H1 (cell line): Measurements from ENCODE around the gene TCEA2. TPM values are rescaled to one million over a fixed set of nuclear protein-coding genes. Genes with fewer than 3 reads are reported as not detected.

ENCODE experiments used
- CTCF ChIA-PET: fragments of 300-600 bp; sonication (Branson Sonifier 250); formaldehyde crosslinking; loops from one replicate; lab custom pipeline; 2021; ENCODE audit not compliant: partially characterized antibody; lab: Charles Lee
- POLR2A ChIA-PET: fragments of 300-600 bp; sonication (Branson Sonifier 250); formaldehyde crosslinking; loops from one replicate; lab custom pipeline; 2021; ENCODE audit warnings: inconsistent platforms; ENCODE audit not compliant: partially characterized antibody; lab: Charles Lee
- DNase-seq, 2 experiments: peaks; one replicate each; pipeline versions ENCODE4 v3.0.0 to v3.0.0-alpha.2; 2010 to 2022; ENCODE audit warnings: low spot score in 2 of 2, low read depth in 1 of 2, mixed read lengths in 1 of 2
- FAIRE-seq: peaks from 2 replicates; lab custom pipeline; 2011; peaks lifted over from hg19 to GRCh38; lab: Jason Lieb, UNC
- H2AFZ ChIP-seq: 2 replicates; pipeline ENCODE4 v1.8.1; 2012; ENCODE audit warnings: low read length, inconsistent platforms
- H2AK5ac ChIP-seq: 2 replicates; pipeline ENCODE4 v1.6.1; 2013; ENCODE audit warnings: low read depth, low read length
- H2BK120ac ChIP-seq: replicated peaks from 2 replicates; pipeline ENCODE3; 2013; ENCODE audit warnings: low read depth, low read length, inconsistent platforms
- H2BK12ac ChIP-seq: 2 replicates; pipeline ENCODE4 v1.6.1; 2013; ENCODE audit warnings: low read depth, low read length
- H2BK15ac ChIP-seq: 2 replicates; pipeline ENCODE4 v1.6.1; 2013; ENCODE audit warnings: low read length
- H2BK20ac ChIP-seq: 2 replicates; pipeline ENCODE4 v1.6.1; 2013; ENCODE audit warnings: low read length
- H2BK5ac ChIP-seq: 2 replicates; pipeline ENCODE4 v1.6.1; 2013; ENCODE audit warnings: low read depth, low read length
- H3K14ac ChIP-seq: 2 replicates; pipeline ENCODE4 v1.6.1; 2013; ENCODE audit warnings: inconsistent platforms; ENCODE audit not compliant: insufficient read length
- H3K18ac ChIP-seq: 2 replicates; pipeline ENCODE4 v1.6.1; 2013; ENCODE audit warnings: low read length; ENCODE audit errors: extremely low read depth
- H3K23ac ChIP-seq: 2 replicates; pipeline ENCODE4 v1.6.1; 2013; ENCODE audit warnings: inconsistent platforms; ENCODE audit not compliant: insufficient read length
- H3K23me2 ChIP-seq: 2 replicates; pipeline ENCODE4 v1.6.1; 2013; ENCODE audit warnings: low read depth, low read length
- H3K27ac ChIP-seq: 2 replicates; pipeline ENCODE4 v1.6.1; 2011; ENCODE audit warnings: low read depth, low read length, inconsistent platforms
- H3K27me3 ChIP-seq, 4 experiments: replicated peaks in 1 of 4; 1 replicate in 1 of 4; 2 replicates in 3 of 4; pipeline versions ENCODE4 v1.6.1 to v1.8.1; 2011 to 2013; ENCODE audit warnings: low read length in 3 of 4, mild to moderate bottlenecking in 3 of 4, inconsistent platforms in 2 of 4, mixed read lengths in 2 of 4, moderate library complexity in 1 of 4; ENCODE audit not compliant: control insufficient read depth in 3 of 4, insufficient read depth in 3 of 4; ENCODE audit errors: extremely low read depth in 1 of 4
- H3K36me3 ChIP-seq, 4 experiments: 2 replicates each; pipeline versions ENCODE4 v1.6.1 to v1.8.1; 2011 to 2013; ENCODE audit warnings: mild to moderate bottlenecking in 4 of 4, low read length in 3 of 4, moderate library complexity in 2 of 4, control low read depth in 1 of 4, inconsistent platforms in 1 of 4; ENCODE audit not compliant: insufficient read depth in 4 of 4, control insufficient read depth in 2 of 4
- H3K4ac ChIP-seq: replicated peaks from 2 replicates; pipeline ENCODE3; 2013; ENCODE audit warnings: low read length, low read depth, mixed read lengths, inconsistent platforms; ENCODE audit not compliant: insufficient read length
- H3K4me1 ChIP-seq, 4 experiments: replicated peaks in 1 of 4; 1 replicate in 1 of 4; 2 replicates in 3 of 4; pipeline versions ENCODE4 v1.6.1 to v1.8.1; 2011 to 2013; ENCODE audit warnings: low read length in 3 of 4, inconsistent platforms in 2 of 4, mixed read lengths in 1 of 4; ENCODE audit not compliant: insufficient read depth in 4 of 4, control insufficient read depth in 3 of 4
- H3K4me2 ChIP-seq, 2 experiments: 2 replicates each; pipeline versions ENCODE4 v1.6.1 to v1.8.1; 2011 to 2013; ENCODE audit warnings: low read depth in 2 of 2, low read length in 2 of 2, control low read depth in 1 of 2, inconsistent platforms in 1 of 2, mild to moderate bottlenecking in 1 of 2; ENCODE audit not compliant: insufficient read depth in 1 of 2
- H3K4me3 ChIP-seq, 4 experiments: fragments of 200-600, 300-600 bp in 1 of 4; sonication (generic), shearing (Covaris generic), sonication (Bioruptor Twin) in 1 of 4; 2 replicates each; pipeline versions ENCODE4 v1.5.1 to v1.8.1; 2011 to 2016; ENCODE audit warnings: low read length in 4 of 4, low read depth in 3 of 4, control low read depth in 2 of 4, inconsistent platforms in 2 of 4, mild to moderate bottlenecking in 2 of 4, mixed read lengths in 1 of 4, moderate library complexity in 1 of 4; ENCODE audit not compliant: insufficient read depth in 2 of 4; ENCODE audit errors: extremely low read depth in 1 of 4
- H3K56ac ChIP-seq: replicated peaks from 2 replicates; pipeline ENCODE3; 2013; ENCODE audit warnings: low read depth, mild to moderate bottlenecking, mixed read lengths, low read length, inconsistent platforms; ENCODE audit not compliant: insufficient read length
- H3K79me1 ChIP-seq: 2 replicates; pipeline ENCODE4 v1.6.1; 2013; ENCODE audit warnings: low read depth, low read length, control low read depth
- H3K79me2 ChIP-seq, 2 experiments: 2 replicates each; pipeline versions ENCODE4 v1.6.1 to v1.8.1; 2012 to 2013; ENCODE audit warnings: low read length in 2 of 2, mild to moderate bottlenecking in 2 of 2, inconsistent platforms in 1 of 2; ENCODE audit not compliant: insufficient read depth in 2 of 2, control insufficient read depth in 1 of 2
- H3K9ac ChIP-seq, 4 experiments: replicated peaks in 1 of 4; 1 replicate in 1 of 4; 2 replicates in 3 of 4; pipeline versions ENCODE4 v1.6.1 to v1.8.1; 2011 to 2013; ENCODE audit warnings: low read depth in 3 of 4, low read length in 3 of 4, control low read depth in 2 of 4, mild to moderate bottlenecking in 2 of 4, moderate library complexity in 2 of 4, inconsistent platforms in 1 of 4; ENCODE audit errors: extremely low read depth in 1 of 4
- H3K9me3 ChIP-seq, 2 experiments: 2 replicates each; pipeline versions ENCODE4 v1.6.1 to v1.8.1; 2012 to 2013; ENCODE audit warnings: mild to moderate bottlenecking in 2 of 2, moderate library complexity in 2 of 2, control low read depth in 1 of 2, inconsistent platforms in 1 of 2, low read depth in 1 of 2, low read length in 1 of 2, mixed read lengths in 1 of 2; ENCODE audit not compliant: insufficient read depth in 2 of 2
- H4K20me1 ChIP-seq, 2 experiments: replicated peaks in 1 of 2; 2 replicates each; pipeline versions ENCODE3 to v1.8.1; 2011 to 2013; ENCODE audit warnings: inconsistent platforms in 2 of 2, low read length in 2 of 2, mild to moderate bottlenecking in 1 of 2; ENCODE audit not compliant: insufficient read depth in 2 of 2, control insufficient read depth in 1 of 2
- H4K5ac ChIP-seq: 2 replicates; pipeline ENCODE4 v1.6.1; 2013; ENCODE audit warnings: low read length, low read depth, mixed read lengths, inconsistent platforms; ENCODE audit not compliant: insufficient read length
- H4K8ac ChIP-seq: 2 replicates; pipeline ENCODE4 v1.8.0; 2013; ENCODE audit warnings: mild to moderate bottlenecking, moderate library complexity, low read length, inconsistent platforms; ENCODE audit not compliant: insufficient read depth; ENCODE audit errors: extremely low read depth
- H4K91ac ChIP-seq: replicated peaks from 2 replicates; pipeline ENCODE3; 2013; ENCODE audit warnings: low read length, mixed read lengths, inconsistent platforms; ENCODE audit not compliant: insufficient read length
- CBX8 ChIP-seq: fragments of 300-800, 300-1000 bp; sonication (generic); IDR thresholded peaks from 2 replicates; pipeline ENCODE4 v1.7.1; 2016; ENCODE audit warnings: low read depth, low read length, borderline replicate concordance
- CHD1 ChIP-seq: IDR thresholded peaks from 2 replicates; pipeline ENCODE4 v1.6.1; 2012; ENCODE audit warnings: low read depth, low read length, improper control_type of control experiment
- EP300 ChIP-seq, 2 experiments: IDR thresholded peaks; 1 replicate in 1 of 2; 2 replicates in 1 of 2; pipeline ENCODE4 v1.6.1; 2011 to 2012; ENCODE audit warnings: low read depth in 2 of 2, low read length in 2 of 2, mild to moderate bottlenecking in 2 of 2, borderline replicate concordance in 1 of 2, inconsistent platforms in 1 of 2, moderate library complexity in 1 of 2
- EZH2 ChIP-seq: fragments of 200-600 bp; sonication (generic); IDR thresholded peaks from 2 replicates; pipeline ENCODE4 v1.7.1; 2012; ENCODE audit warnings: low read depth, mild to moderate bottlenecking, moderate library complexity, low read length, inconsistent platforms; ENCODE audit not compliant: severe bottlenecking
- GABPA ChIP-seq: IDR thresholded peaks from 2 replicates; pipeline ENCODE4 v1.6.1; 2011; ENCODE audit warnings: mild to moderate bottlenecking, low read length, moderate library complexity, borderline replicate concordance; ENCODE audit not compliant: insufficient read depth
- JUND ChIP-seq: IDR thresholded peaks from 2 replicates; pipeline ENCODE4 v1.6.1; 2011; ENCODE audit warnings: mild to moderate bottlenecking, improper control_type of control experiment, low read length
- PHF8 ChIP-seq: fragments of 200-600 bp; sonication (generic); conservative IDR thresholded peaks from 2 replicates; pipeline ENCODE4 v1.7.1; 2012; ENCODE audit warnings: low read depth, mild to moderate bottlenecking, inconsistent platforms, low read length, moderate library complexity
- POLR2A ChIP-seq, 2 experiments: IDR thresholded peaks; 1 replicate in 1 of 2; 2 replicates in 1 of 2; pipeline ENCODE4 v1.6.1; 2011; ENCODE audit warnings: low read depth in 2 of 2, low read length in 2 of 2, mild to moderate bottlenecking in 2 of 2; ENCODE audit errors: control extremely low read depth in 1 of 2
- RAD21 ChIP-seq, 2 experiments: IDR thresholded peaks in 1 of 2; conservative IDR thresholded peaks in 1 of 2; 2 replicates each; pipeline ENCODE4 v1.6.1; 2011; ENCODE audit warnings: low read depth in 2 of 2, low read length in 2 of 2, improper control_type of control experiment in 1 of 2, inconsistent platforms in 1 of 2, mild to moderate bottlenecking in 1 of 2, moderate library complexity in 1 of 2
- TAF1 ChIP-seq: IDR thresholded peaks from 2 replicates; pipeline ENCODE4 v1.6.1; 2011; ENCODE audit warnings: mild to moderate bottlenecking, low read depth, low read length
- TAF7 ChIP-seq: optimal IDR thresholded peaks from 2 replicates; pipeline ENCODE3; 2011; ENCODE audit warnings: low read depth, mild to moderate bottlenecking, inconsistent platforms, low read length, moderate library complexity, borderline replicate concordance
- WGBS, 2 experiments: shearing (Covaris generic) in 1 of 2; methylation state at CpG; one replicate each; pipeline versions ENCODE4 v1.1.6 to v1.1.7; 2013 to 2015; ENCODE audit warnings: low lambda C conversion rate in 2 of 2, mixed read lengths in 2 of 2, inconsistent platforms in 1 of 2, low coverage in 1 of 2, missing lambda C conversion rate in 1 of 2; ENCODE audit not compliant: insufficient replicate concordance in 2 of 2, insufficient coverage in 1 of 2, insufficient read length in 1 of 2; ENCODE audit errors: extremely low coverage in 1 of 2, missing lambda C conversion rate in 1 of 2; 5-methylcytosine and 5-hydroxymethylcytosine counted together
- polyA plus RNA-seq, 7 experiments: library from polyadenylated mRNA; depleted of rRNA in 3 of 7; stranded (reverse) in 5 of 7; unstranded in 2 of 7; fragments of >200 nt in 5 of 7; fragments of 200-250 nt in 2 of 7; gene quantifications; 1 replicate in 5 of 7; 2 replicates in 1 of 7; 4 replicates in 1 of 7; pipeline versions ENCODE4 v1.2.1 to v1.2.3, GENCODE V29; 2011 to 2013; ENCODE audit warnings: missing spikeins in 2 of 7, mixed read lengths in 2 of 7
- total RNA-seq: library from RNA; stranded (reverse); fragmentation: NEBNext Ultra II Directional; extraction: Animal tissue kit (Norgen Biotek cat#: 25700); gene quantifications from 2 replicates; pipeline ENCODE4 v1.2.1, GENCODE V29; 2021
- TF ChIP-seq, protein P1 (sequence below): IDR thresholded peaks from 2 replicates; pipeline ENCODE4 v1.6.1; 2012; ENCODE audit warnings: inconsistent platforms

The TCEA2 gene
- total and polyA plus RNA-seq, 2 of the 8 experiments (the other 6 are each of a cell fraction or from before 2014, with no cell fraction given) = 41.4 to 42.3 TPM

DNA sequence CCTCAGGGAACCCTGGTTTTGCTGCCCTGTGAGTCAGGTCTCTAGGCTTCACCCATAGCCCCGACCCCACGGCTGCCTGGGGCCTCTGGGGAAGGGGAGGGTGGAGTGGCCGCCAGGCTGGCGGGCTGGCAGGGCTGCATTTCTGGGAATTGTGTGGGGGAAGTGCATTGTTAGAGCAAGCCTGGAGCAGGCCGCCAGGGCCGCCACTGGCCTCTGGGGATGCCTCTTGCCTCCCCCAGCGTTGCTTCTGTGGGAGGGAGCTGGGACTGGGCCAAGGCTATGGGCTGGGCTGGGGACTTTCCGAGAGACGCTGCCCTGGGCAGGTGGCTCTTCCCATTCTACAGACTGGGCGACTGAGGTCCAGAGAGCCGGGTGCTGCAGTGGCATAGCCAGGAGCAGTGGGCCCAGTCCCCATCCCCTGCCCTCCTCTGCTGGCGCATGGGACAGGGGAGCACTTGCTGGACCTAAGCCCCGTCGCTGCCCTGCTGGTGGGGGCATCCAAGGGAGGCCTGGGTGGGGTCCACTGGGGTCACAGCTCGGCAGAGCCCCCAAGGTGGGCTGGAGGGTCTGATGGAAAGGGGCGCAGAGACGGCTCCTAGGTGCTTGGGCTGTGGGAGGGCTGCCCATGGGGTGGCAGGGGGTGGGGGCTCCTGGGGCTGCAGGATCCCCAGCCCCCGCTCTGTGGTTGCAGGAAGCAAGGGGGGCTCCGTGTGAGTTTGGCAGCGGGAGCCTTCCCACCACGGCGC lies 6.9 kb upstream of the TCEA2 start:
- H2BK120ac ChIP-seq = no peak overlapping the region
- no peak overlapping the region for H3K14ac ChIP-seq
- POLR2A ChIA-PET = interaction anchor here (1.7 to 1.8 kb wide), 2 partner anchors 12 to 16 kb away, joined by 8 to 9 read pairs; no protein-coding TSS in a partner anchor
- no peak overlapping the region for H3K9ac ChIP-seq
- no peak overlapping the region for H2BK20ac ChIP-seq
- FAIRE-seq = no peak
- no peaks in the 10 kb centered on the region for H3K79me1 ChIP-seq
- H2BK15ac ChIP-seq = no peak overlapping the region
- no peak overlapping the region for H3K27ac ChIP-seq
- H2AK5ac ChIP-seq = no peak overlapping the region
- no peak overlapping the region for H2AFZ ChIP-seq
- no peak overlapping the region for H3K4ac ChIP-seq
- no peak for DNase-seq
- no peak overlapping the region for H3K23ac ChIP-seq
- H3K27me3 ChIP-seq = peaks cover 0 to 14% (median 6%) of the 10 kb centered on the region in 4 experiments; a peak in 3 of 7 replicates
- no peaks in the 10 kb centered on the region for H3K79me2 ChIP-seq
- no peak overlapping the region for H4K8ac ChIP-seq
- H3K36me3 ChIP-seq = no peaks in the 10 kb centered on the region
- no peak overlapping the region for H3K4me3 ChIP-seq
- no peaks in the 10 kb centered on the region for H3K9me3 ChIP-seq
- H3K4me1 ChIP-seq = peaks cover 0 to 18% (median 13%) of the 10 kb centered on the region in 4 experiments; a peak in 6 of 7 replicates
- H2BK12ac ChIP-seq = no peak overlapping the region
- no peak overlapping the region for H4K5ac ChIP-seq
- no peak overlapping the region for H3K18ac ChIP-seq
- H4K91ac ChIP-seq = no peak overlapping the region
- 84% methylated on average over 20 of the region's 22 CpGs; no CpG with 5 or more reads in 1 of the 2 experiments for WGBS, 2 experiments
- CTCF ChIA-PET = interaction anchor here (5.5 to 15.0 kb wide), 3 partner anchors 17 to 64 kb away, joined by 35 to 139 read pairs (median 68); partner anchors contain the start of genes LKAAEAR1, OPRL1 and RGS19
- no peak overlapping the region for H2BK5ac ChIP-seq
- no peak overlapping the region for H3K56ac ChIP-seq
- no peaks in the 10 kb centered on the region for H4K20me1 ChIP-seq
- no peaks in the 10 kb centered on the region for H3K23me2 ChIP-seq
- H3K4me2 ChIP-seq = no peak overlapping the region
- TF ChIP-seq JUND = no peak
- no peak for TF ChIP-seq TAF1
- no peak for TF ChIP-seq GABPA
- TF ChIP-seq EP300 (IDR thresholded peaks at IDR 0.05; ENCODE audit: borderline replicate concordance in 1 of 2, low read depth in 2 of 2, low read length in 2 of 2) = no peak
- TF ChIP-seq, protein P1, sequence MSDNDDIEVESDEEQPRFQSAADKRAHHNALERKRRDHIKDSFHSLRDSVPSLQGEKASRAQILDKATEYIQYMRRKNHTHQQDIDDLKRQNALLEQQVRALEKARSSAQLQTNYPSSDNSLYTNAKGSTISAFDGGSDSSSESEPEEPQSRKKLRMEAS = no peak
- no peak for TF ChIP-seq CBX8
- TF ChIP-seq PHF8 = no peak
- no peak for TF ChIP-seq POLR2A (IDR thresholded peaks at IDR 0.05; ENCODE audit: control extremely low read depth in 1 of 2, low read depth in 2 of 2, low read length in 2 of 2)
- TF ChIP-seq EZH2 = no peak
- TF ChIP-seq TAF7 = no peak
- TF ChIP-seq RAD21 (IDR thresholded peaks at IDR 0.05 in 1 of 2, conservative IDR thresholded peaks at IDR 0.05 in 1 of 2; ENCODE audit: low read depth in 2 of 2, low read length in 2 of 2) = no peak
- TF ChIP-seq CHD1 = no peak
